Keratinocyte (primary cell): ENCODE results near the gene GBP1. TPM values are rescaled to one million over a fixed set of nuclear protein-coding genes. Genes with fewer than 3 reads are reported as not detected.

ENCODE experiments used
- DNase-seq: peaks from one replicate; pipeline ENCODE4 v3.0.0-alpha.2; 2011; ENCODE audit warnings: low read depth, missing footprints, low spot score
- FAIRE-seq: peaks from 2 replicates; lab custom pipeline; 2011; peaks lifted over from hg19 to GRCh38; lab: Jason Lieb, UNC
- H2AFZ ChIP-seq: 2 replicates; pipeline ENCODE4 v1.6.0; 2012; ENCODE audit warnings: low read length, control low read depth, inconsistent platforms; ENCODE audit not compliant: control insufficient read depth
- H3K27ac ChIP-seq: 2 replicates; pipeline ENCODE4 v1.5.1; 2011; ENCODE audit warnings: low read length; ENCODE audit not compliant: control insufficient read depth, insufficient read depth
- H3K27me3 ChIP-seq: 3 replicates; pipeline ENCODE4 v1.6.0; 2011; ENCODE audit warnings: low read length; ENCODE audit not compliant: control insufficient read depth, insufficient read depth; ENCODE audit errors: extremely low read depth
- H3K36me3 ChIP-seq, 2 experiments: 2 replicates in 1 of 2; 3 replicates in 1 of 2; pipeline ENCODE4 v1.5.1; 2011; ENCODE audit warnings: low read length in 2 of 2, mild to moderate bottlenecking in 1 of 2; ENCODE audit not compliant: control insufficient read depth in 2 of 2, insufficient read depth in 2 of 2; ENCODE audit errors: extremely low read depth in 1 of 2
- H3K4me1 ChIP-seq: 3 replicates; pipeline ENCODE4 v1.5.1; 2011; ENCODE audit warnings: low read length; ENCODE audit not compliant: control insufficient read depth, insufficient read depth; ENCODE audit errors: extremely low read depth
- H3K4me2 ChIP-seq: 3 replicates; pipeline ENCODE4 v1.6.0; 2011; ENCODE audit warnings: low read depth, low read length; ENCODE audit not compliant: control insufficient read depth, insufficient read depth; ENCODE audit errors: extremely low read depth
- H3K4me3 ChIP-seq, 3 experiments: fragments of 200-600 bp in 1 of 3; sonication (generic) in 1 of 3; 2 replicates in 2 of 3; 3 replicates in 1 of 3; pipeline ENCODE4 v1.5.1; 2011 to 2016; ENCODE audit warnings: low read length in 3 of 3, mild to moderate bottlenecking in 3 of 3, control low read depth in 2 of 3, inconsistent platforms in 1 of 3, low read depth in 1 of 3, mixed read lengths in 1 of 3, mixed run types in 1 of 3, moderate library complexity in 1 of 3; ENCODE audit not compliant: control insufficient read depth in 2 of 3, insufficient read depth in 2 of 3; ENCODE audit errors: extremely low read depth in 1 of 3
- H3K79me2 ChIP-seq: 2 replicates; pipeline ENCODE4 v1.6.0; 2012; ENCODE audit warnings: low read length; ENCODE audit not compliant: control insufficient read depth, insufficient read depth
- H3K9ac ChIP-seq: 3 replicates; pipeline ENCODE4 v1.6.0; 2011; ENCODE audit warnings: low read length; ENCODE audit not compliant: control insufficient read depth, insufficient read depth; ENCODE audit errors: extremely low read depth
- H3K9me1 ChIP-seq: 3 replicates; pipeline ENCODE4 v1.6.0; 2011; ENCODE audit warnings: low read length; ENCODE audit not compliant: control insufficient read depth, insufficient read depth; ENCODE audit errors: extremely low read depth
- H3K9me3 ChIP-seq: 2 replicates; pipeline ENCODE4 v1.5.1; 2012; ENCODE audit warnings: low read depth, low read length; ENCODE audit not compliant: control insufficient read depth
- H4K20me1 ChIP-seq: 3 replicates; pipeline ENCODE4 v1.6.0; 2011; ENCODE audit warnings: low read length; ENCODE audit not compliant: control insufficient read depth, insufficient read depth; ENCODE audit errors: extremely low read depth
- EZH2 ChIP-seq: IDR thresholded peaks from one replicate; pipeline ENCODE4 v1.6.1; 2012; ENCODE audit warnings: inconsistent platforms, mild to moderate bottlenecking, low read length, moderate library complexity
- dilution Hi-C: fragments of 300-500 bp; cut with MboI; formaldehyde crosslinking; loops from one replicate; pipeline ENCODE4 v1.7.0; 2020; ENCODE audit warnings: low sequenced_read_pairs; ENCODE audit not compliant: extremely low pct_ligation_motif_present
- polyA minus RNA-seq, 3 experiments: library from RNA; depleted of rRNA, polyadenylated mRNA; stranded (reverse); fragments of >200 nt; gene quantifications; 1 replicate in 1 of 3; 2 replicates in 1 of 3; 3 replicates in 1 of 3; pipeline ENCODE4 v1.2.3, GENCODE V29; 2011
- polyA plus RNA-seq, 5 experiments: library from polyadenylated mRNA; depleted of rRNA in 3 of 5; stranded (reverse) in 3 of 5; stranded (forward) in 1 of 5; unstranded in 1 of 5; fragments of >200 nt; gene quantifications; 1 replicate in 1 of 5; 2 replicates in 3 of 5; 3 replicates in 1 of 5; pipeline versions ENCODE4 v1.2.1 to v1.2.3, GENCODE V29; 2011 to 2012; ENCODE audit warnings: missing spikeins in 2 of 5, low read depth in 1 of 5, low replicate concordance in 1 of 5
- TF ChIP-seq, protein P1 (sequence below), 3 experiments: IDR thresholded peaks in 1 of 3; conservative IDR thresholded peaks in 1 of 3; optimal IDR thresholded peaks in 1 of 3; 2 replicates in 2 of 3; 3 replicates in 1 of 3; pipeline versions ENCODE3 to v1.5.1; 2011; ENCODE audit warnings: low read length in 3 of 3, mild to moderate bottlenecking in 3 of 3, moderate library complexity in 2 of 3, control low read depth in 1 of 3, inconsistent platforms in 1 of 3; ENCODE audit not compliant: insufficient read depth in 2 of 3; ENCODE audit errors: extremely low read depth in 1 of 3

The GBP1 gene, protein sequence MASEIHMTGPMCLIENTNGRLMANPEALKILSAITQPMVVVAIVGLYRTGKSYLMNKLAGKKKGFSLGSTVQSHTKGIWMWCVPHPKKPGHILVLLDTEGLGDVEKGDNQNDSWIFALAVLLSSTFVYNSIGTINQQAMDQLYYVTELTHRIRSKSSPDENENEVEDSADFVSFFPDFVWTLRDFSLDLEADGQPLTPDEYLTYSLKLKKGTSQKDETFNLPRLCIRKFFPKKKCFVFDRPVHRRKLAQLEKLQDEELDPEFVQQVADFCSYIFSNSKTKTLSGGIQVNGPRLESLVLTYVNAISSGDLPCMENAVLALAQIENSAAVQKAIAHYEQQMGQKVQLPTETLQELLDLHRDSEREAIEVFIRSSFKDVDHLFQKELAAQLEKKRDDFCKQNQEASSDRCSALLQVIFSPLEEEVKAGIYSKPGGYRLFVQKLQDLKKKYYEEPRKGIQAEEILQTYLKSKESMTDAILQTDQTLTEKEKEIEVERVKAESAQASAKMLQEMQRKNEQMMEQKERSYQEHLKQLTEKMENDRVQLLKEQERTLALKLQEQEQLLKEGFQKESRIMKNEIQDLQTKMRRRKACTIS
- polyA plus RNA-seq (12.0 to 36.5 TPM (median 22.7 TPM) in 3 replicates), polyA minus RNA-seq (6.1 to 52.6 TPM (median 37.0 TPM) in 3 replicates)
- 8.0 TPM for polyA plus RNA-seq (2011; ENCODE audit: low read depth)
- 10.4 and 16.0 TPM in 2 replicates for polyA plus RNA-seq (2011; cell fraction: cytosol; rRNA removed)
- 35.7 and 37.4 TPM in 2 replicates for polyA plus RNA-seq (2011; cell fraction: nucleus; rRNA removed)
- 3.3 and 10.7 TPM in 2 replicates for polyA plus RNA-seq (2012; ENCODE audit: low replicate concordance)
- 15.5 TPM for polyA minus RNA-seq (2011; cell fraction: cytosol; rRNA and poly(A)+ RNA removed)
- 19.3 and 41.7 TPM in 2 replicates for polyA minus RNA-seq (2011; cell fraction: nucleus; rRNA and poly(A)+ RNA removed)

DNA sequence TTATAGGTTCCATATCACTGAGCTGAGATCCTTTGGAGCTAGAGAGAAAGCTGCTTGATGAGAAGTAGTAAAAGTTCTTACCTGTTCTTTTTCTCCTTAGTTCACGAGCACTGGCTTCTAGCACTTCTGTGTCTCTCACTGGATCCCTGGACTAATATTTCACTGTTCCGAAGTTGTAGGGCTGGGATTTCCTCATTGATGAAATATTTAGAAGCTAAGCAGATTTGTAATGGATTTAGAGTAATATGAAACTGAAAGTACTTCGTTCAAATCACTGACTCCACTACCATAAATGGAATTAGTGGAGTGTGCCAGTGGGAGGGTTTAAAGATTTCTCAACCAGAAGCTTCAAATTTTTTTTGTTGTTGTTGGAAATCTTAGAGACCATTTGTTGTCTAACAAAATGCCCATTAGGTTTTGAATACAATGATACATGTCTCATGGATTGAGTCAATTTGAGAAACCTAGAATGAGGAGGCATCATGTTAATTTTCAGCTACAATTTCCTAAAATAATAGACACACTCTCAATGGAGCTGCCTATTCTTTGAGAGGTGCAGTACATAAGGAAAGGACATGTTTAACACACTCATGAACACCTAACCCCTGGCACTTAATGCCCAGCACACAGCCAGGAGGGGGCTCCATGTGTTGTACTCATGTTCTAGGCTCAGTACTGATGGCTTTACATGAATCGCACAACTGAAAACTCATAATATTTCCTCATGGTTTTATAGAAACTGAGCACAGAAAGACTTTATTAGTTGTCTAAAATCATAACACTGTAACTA, at the start of gene GBP1:
Gene GBP1 (minus strand): TSS at position 130 of the 790 bp plus-strand sequence. CDS start 1,974 bp downstream, outside the sequence.
- peak within 1 kb of the TSS; percentile 45 for H3K9ac ChIP-seq
- peak within 1 kb of the TSS; percentile 34 to 69 (median 67) for H3K4me3 ChIP-seq
- H3K27ac ChIP-seq = peak within 1 kb of the TSS; percentile 27
- H3K79me2 ChIP-seq = no peaks in the 10 kb centered on the region
- H3K27me3 ChIP-seq = no peaks in the 10 kb centered on the region
- H3K9me3 ChIP-seq = no peaks in the 10 kb centered on the region
- H2AFZ ChIP-seq = peak within 1 kb of the TSS; percentile 66
- peaks cover 7% of the 10 kb centered on the region for H3K4me1 ChIP-seq
- H3K4me2 ChIP-seq = peak within 1 kb of the TSS; percentile 90
- no peak for TF ChIP-seq EZH2
- TF ChIP-seq, protein P1, sequence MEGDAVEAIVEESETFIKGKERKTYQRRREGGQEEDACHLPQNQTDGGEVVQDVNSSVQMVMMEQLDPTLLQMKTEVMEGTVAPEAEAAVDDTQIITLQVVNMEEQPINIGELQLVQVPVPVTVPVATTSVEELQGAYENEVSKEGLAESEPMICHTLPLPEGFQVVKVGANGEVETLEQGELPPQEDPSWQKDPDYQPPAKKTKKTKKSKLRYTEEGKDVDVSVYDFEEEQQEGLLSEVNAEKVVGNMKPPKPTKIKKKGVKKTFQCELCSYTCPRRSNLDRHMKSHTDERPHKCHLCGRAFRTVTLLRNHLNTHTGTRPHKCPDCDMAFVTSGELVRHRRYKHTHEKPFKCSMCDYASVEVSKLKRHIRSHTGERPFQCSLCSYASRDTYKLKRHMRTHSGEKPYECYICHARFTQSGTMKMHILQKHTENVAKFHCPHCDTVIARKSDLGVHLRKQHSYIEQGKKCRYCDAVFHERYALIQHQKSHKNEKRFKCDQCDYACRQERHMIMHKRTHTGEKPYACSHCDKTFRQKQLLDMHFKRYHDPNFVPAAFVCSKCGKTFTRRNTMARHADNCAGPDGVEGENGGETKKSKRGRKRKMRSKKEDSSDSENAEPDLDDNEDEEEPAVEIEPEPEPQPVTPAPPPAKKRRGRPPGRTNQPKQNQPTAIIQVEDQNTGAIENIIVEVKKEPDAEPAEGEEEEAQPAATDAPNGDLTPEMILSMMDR (optimal IDR thresholded peaks at IDR 0.05 in 1 of 3, IDR thresholded peaks at IDR 0.05 in 1 of 3, conservative IDR thresholded peaks at IDR 0.05 in 1 of 3; ENCODE audit: extremely low read depth in 1 of 3, insufficient read depth in 2 of 3, low read length in 3 of 3) = no peak
- H3K9me1 ChIP-seq = no peaks in the 10 kb centered on the region
- dilution Hi-C loops = no loop called here
- no peaks in the 10 kb centered on the region for H4K20me1 ChIP-seq
- DNase-seq (no peak), FAIRE-seq (peak; percentile 57)
- H3K36me3 ChIP-seq = no peaks in the 10 kb centered on the region

DNA sequence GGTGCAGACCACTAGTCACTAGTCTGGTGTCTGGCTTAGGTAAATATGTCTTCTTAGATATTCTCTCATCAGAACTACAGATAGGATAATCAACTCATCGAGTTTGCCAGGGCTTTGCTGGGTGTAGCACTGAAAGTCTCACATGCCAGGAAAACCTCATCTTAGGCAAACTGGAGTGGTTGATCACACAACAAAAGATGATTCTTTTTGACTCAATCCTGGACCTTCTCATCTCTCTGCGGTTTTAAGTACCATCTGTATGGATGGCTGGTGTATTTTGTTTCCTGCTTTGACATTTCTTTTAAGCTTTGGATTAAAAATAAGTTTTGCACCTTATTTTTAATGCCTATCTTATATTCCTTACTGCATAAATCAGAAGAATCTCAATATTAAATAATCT, 49.7 kb upstream of the GBP1 start:
- Histone ChIP-seq H3K27me3 (no peaks in the 10 kb centered on the region), H3K9me3 (no peaks in the 10 kb centered on the region), H3K4me1 (no peaks in the 10 kb centered on the region), H2AFZ (no peak overlapping the region), H3K27ac (no peak overlapping the region), H3K9ac (no peak overlapping the region), H4K20me1 (no peaks in the 10 kb centered on the region), H3K9me1 (no peaks in the 10 kb centered on the region), H3K4me2 (no peak overlapping the region), H3K79me2 (no peaks in the 10 kb centered on the region), H3K4me3 (no peak overlapping the region), H3K36me3 (no peaks in the 10 kb centered on the region)
- no peak for TF ChIP-seq EZH2
- TF ChIP-seq, protein P1 (optimal IDR thresholded peaks at IDR 0.05 in 1 of 3, IDR thresholded peaks at IDR 0.05 in 1 of 3, conservative IDR thresholded peaks at IDR 0.05 in 1 of 3; ENCODE audit: extremely low read depth in 1 of 3, insufficient read depth in 2 of 3, low read length in 3 of 3) = no peak
- FAIRE-seq (no peak), DNase-seq (no peak)
- dilution Hi-C loops = no loop called here
